GM12878 (cell line): ENCODE results near the gene RALB. TPM values are rescaled to one million over a fixed set of nuclear protein-coding genes. Genes with fewer than 3 reads are reported as not detected.

Source experiments
- ATAC-seq: fragments of 200-7000 bp; cut with Tn5 transposase; 3 replicates; pipeline ENCODE4 v1.9.1; 2020; ENCODE audit warnings: mild to moderate bottlenecking, moderate library complexity
- BruUV-seq: library from RNA; stranded (reverse); fragments of 400-500 nt; replicated peaks from 2 replicates; lab custom pipeline; 2021; lab: Mats Ljungman, UMichigan
- CTCF ChIA-PET: fragments of 300-600 bp; sonication (Branson Sonifier 250); formaldehyde crosslinking; extraction: SDS; loops from one replicate; lab custom pipeline; 2021; ENCODE audit warnings: inconsistent platforms; lab: Yijun Ruan, JAX
- POLR2A ChIA-PET: fragments of 350-600 bp; formaldehyde crosslinking; extraction: SDS; loops from one replicate; lab custom pipeline; 2021; ENCODE audit warnings: inconsistent platforms; lab: Charles Lee
- RAD21 ChIA-PET: fragments of 300-600 bp; sonication (Branson Sonifier 250); formaldehyde crosslinking; loops from one replicate; lab custom pipeline; 2023; ENCODE audit warnings: antibody characterized with exemption; ENCODE audit not compliant: unreplicated experiment; lab: Charles Lee
- SMC1A ChIA-PET: fragments of 300-600 bp; sonication (Branson Sonifier 250); formaldehyde crosslinking; loops from one replicate; lab custom pipeline; 2023; ENCODE audit not compliant: unreplicated experiment, uncharacterized antibody; lab: Charles Lee
- DNase-seq: peaks from one replicate; pipeline ENCODE4 v3.0.0-alpha.2; 2011; ENCODE audit warnings: low read depth, low spot score
- FAIRE-seq: peaks from 3 replicates; lab custom pipeline; 2011; peaks lifted over from hg19 to GRCh38; lab: Jason Lieb, UNC
- H2AFZ ChIP-seq: 2 replicates; pipeline ENCODE4 v1.6.0; 2011; ENCODE audit warnings: low read depth, low read length, control low read depth; ENCODE audit not compliant: control insufficient read depth
- H3K27ac ChIP-seq: 2 replicates; pipeline ENCODE4 v1.5.1; 2011; ENCODE audit warnings: control low read depth; ENCODE audit not compliant: control insufficient read depth, insufficient read depth
- H3K27me3 ChIP-seq, 2 experiments: replicated peaks in 1 of 2; 2 replicates each; pipeline versions ENCODE4 v1.6.0 to v1.6.1; 2011; ENCODE audit warnings: low read length in 1 of 2; ENCODE audit not compliant: control insufficient read depth in 2 of 2, insufficient read depth in 2 of 2
- H3K36me3 ChIP-seq, 2 experiments: 2 replicates each; pipeline ENCODE4 v1.5.1; 2011; ENCODE audit warnings: low read length in 1 of 2; ENCODE audit not compliant: control insufficient read depth in 2 of 2, insufficient read depth in 2 of 2
- H3K4me1 ChIP-seq: 2 replicates; pipeline ENCODE4 v1.6.1; 2011; ENCODE audit warnings: mild to moderate bottlenecking, low read length, moderate library complexity, mixed read lengths; ENCODE audit not compliant: control insufficient read depth, insufficient read depth
- H3K4me2 ChIP-seq: 2 replicates; pipeline ENCODE4 v1.6.0; 2011; ENCODE audit warnings: control low read depth; ENCODE audit not compliant: control insufficient read depth, insufficient read depth
- H3K4me3 ChIP-seq: fragments of 200-600 bp; sonication (generic); 2 replicates; pipeline ENCODE4 v1.5.1; 2016
- H3K79me2 ChIP-seq: 2 replicates; pipeline ENCODE4 v1.6.0; 2011; ENCODE audit warnings: low read length; ENCODE audit not compliant: control insufficient read depth, insufficient read depth
- H3K9ac ChIP-seq: 2 replicates; pipeline ENCODE4 v1.8.0; 2011; ENCODE audit warnings: low read length, control low read depth, mixed read lengths; ENCODE audit not compliant: control insufficient read depth, insufficient read depth
- H3K9me3 ChIP-seq: replicated peaks from 3 replicates; pipeline ENCODE4 v1.5.1; 2011; ENCODE audit warnings: mild to moderate bottlenecking, low read length; ENCODE audit not compliant: control insufficient read depth, insufficient read depth
- H4K20me1 ChIP-seq: 2 replicates; pipeline ENCODE4 v1.6.0; 2011; ENCODE audit not compliant: control insufficient read depth, insufficient read depth
- BHLHE40 ChIP-seq, 2 experiments: fragments of 450-650 bp in 1 of 2; IDR thresholded peaks; 2 replicates each; pipeline ENCODE4 v1.6.1; 2011 to 2017; ENCODE audit warnings: low read depth in 2 of 2, borderline replicate concordance in 1 of 2, improper control_type of control experiment in 1 of 2, low read length in 1 of 2, mild to moderate bottlenecking in 1 of 2
- LARP7 ChIP-seq: fragments of 450-650 bp; IDR thresholded peaks from 2 replicates; pipeline ENCODE4 v1.6.1; 2017; ENCODE audit warnings: mild to moderate bottlenecking
- MXI1 ChIP-seq: fragments of 150-350 bp; IDR thresholded peaks from 2 replicates; pipeline ENCODE4 v1.6.1; 2011; ENCODE audit warnings: low read depth, mild to moderate bottlenecking, inconsistent platforms, low read length, improper control_type of control experiment
- PAX8 ChIP-seq: fragments of 450-650 bp; IDR thresholded peaks from 2 replicates; pipeline ENCODE4 v1.6.1; 2017; ENCODE audit warnings: mild to moderate bottlenecking, moderate library complexity
- SP1 ChIP-seq: IDR thresholded peaks from one replicate; pipeline ENCODE4 v1.6.1; 2011; ENCODE audit warnings: low read depth, low read length
- SUPT20H ChIP-seq: IDR thresholded peaks from 2 replicates; pipeline ENCODE4 v1.6.1; 2011; ENCODE audit warnings: low read depth, mild to moderate bottlenecking, low read length, moderate library complexity, borderline replicate concordance; ENCODE audit not compliant: control insufficient read depth
- TCF3 ChIP-seq: IDR thresholded peaks from 2 replicates; pipeline ENCODE4 v1.6.1; 2012; ENCODE audit warnings: low read depth, mild to moderate bottlenecking, low read length, borderline replicate concordance; ENCODE audit not compliant: insufficient read depth
- ZBTB40 ChIP-seq: fragments of 450-650 bp; IDR thresholded peaks from 2 replicates; pipeline ENCODE4 v1.6.1; 2016; ENCODE audit warnings: mild to moderate bottlenecking, moderate library complexity, borderline replicate concordance
- WGBS: methylation state at CpG from one replicate; pipeline ENCODE4 v1.1.6; 2016; ENCODE audit warnings: low lambda C conversion rate; ENCODE audit not compliant: insufficient replicate concordance, insufficient coverage; ENCODE audit errors: missing lambda C conversion rate; 5-methylcytosine and 5-hydroxymethylcytosine counted together
- in situ Hi-C: fragments of 300-500 bp; cut with MboI; formaldehyde crosslinking; loops from 9 replicates; pipeline ENCODE4 v1.14.3; 2018; ENCODE audit warnings: mixed read lengths
- intact Hi-C: fragments of 100-400 bp; cut with micrococcal nuclease; formaldehyde crosslinking; loops from one replicate; pipeline ENCODE4 v1.14.2; 2022; ENCODE audit not compliant: unreplicated experiment
- polyA plus RNA-seq, 11 experiments: library from polyadenylated mRNA; depleted of rRNA in 4 of 11; unstranded in 6 of 11; stranded (reverse) in 5 of 11; fragments of >200 nt; fragmentation: Nextera tagmentation in 4 of 11; fragmentation: Illumina TruSeq in 1 of 11; extraction: Ambion mirVana in 4 of 11; extraction: Trizol in 1 of 11; gene quantifications; 1 replicate in 1 of 11; 2 replicates in 10 of 11; pipeline versions ENCODE4 v1.2.1 to v1.2.3, GENCODE V29; 2011 to 2016; ENCODE audit warnings: inconsistent platforms in 2 of 11, missing spikeins in 2 of 11, low read depth in 1 of 11
- total RNA-seq, 4 experiments: library from RNA; depleted of rRNA in 3 of 4; stranded (reverse); fragments of >200 nt in 3 of 4; fragmentation: Illumina TruSeq in 1 of 4; extraction: Trizol in 1 of 4; gene quantifications; 2 replicates each; pipeline versions ENCODE4 v1.2.1 to v1.2.3, GENCODE V29; 2013 to 2021
- TF ChIP-seq, protein P1 (sequence below): IDR thresholded peaks from 2 replicates; pipeline ENCODE4 v1.6.1; 2011; ENCODE audit warnings: mild to moderate bottlenecking, low read depth, low read length, moderate library complexity; ENCODE audit not compliant: insufficient replicate concordance
- TF ChIP-seq, protein P2 (sequence below): fragments of 450-650 bp; IDR thresholded peaks from 2 replicates; pipeline ENCODE4 v1.6.1; 2017; ENCODE audit warnings: mild to moderate bottlenecking, moderate library complexity
- TF ChIP-seq, protein P3 (sequence below): IDR thresholded peaks from 2 replicates; pipeline ENCODE4 v1.6.1; 2012; ENCODE audit warnings: low read depth, low read length, improper control_type of control experiment

The RALB gene
- total and polyA plus RNA-seq, 10 of the 15 experiments (the other 5 are each of a cell fraction or from before 2014, with no cell fraction given): 8.3 to 54.0 (median 24.2) TPM

GRCh38 chr2:120262150-120262549 lies 9.5 kb downstream of the RALB start (continued):
- no peak for TF ChIP-seq SP1

- no peak overlapping the region for H3K27ac ChIP-seq
- H3K4me3 ChIP-seq: no peak overlapping the region
- no peaks in the 10 kb centered on the region for H3K27me3 ChIP-seq
- peaks cover 3% of the 10 kb centered on the region; the same call in 2 of the 3 replicates for H3K9me3 ChIP-seq
- DNase-seq: no peak
- intact Hi-C loops: no loop called here
- BruUV-seq: no TSS peak
- H2AFZ ChIP-seq: no peak overlapping the region
- H3K79me2 ChIP-seq: peaks cover 29% of the 10 kb centered on the region
- ChIA-PET POLR2A (interaction anchor here (0.8 to 1.6 kb wide), 3 partner anchors 10 to 40 kb away, joined by 3 to 5 read pairs (median 4); partner anchors contain the start of genes RALB and TMEM185B), SMC1A (interaction anchor here (1.2 kb wide), 1 partner anchor 12 kb away, joined by 3 read pairs; no protein-coding TSS in a partner anchor), CTCF (interaction anchor here (1.0 kb wide), 1 partner anchor 49 kb away, joined by 3 read pairs; no protein-coding TSS in a partner anchor), RAD21 (interaction anchor here (0.9 to 1.0 kb wide), 2 partner anchors 11 to 30 kb away, joined by 3 read pairs; partner anchors contain the start of gene RALB)
- in situ Hi-C loops: no loop called here
- no peaks in the 10 kb centered on the region for H4K20me1 ChIP-seq
- 86% methylated on average over 10 of the region's 10 CpGs for WGBS
- no peak overlapping the region for H3K4me2 ChIP-seq
- H3K4me1 ChIP-seq: peaks cover 17% of the 10 kb centered on the region
- no peak overlapping the region for H3K9ac ChIP-seq
- H3K36me3 ChIP-seq: no peaks in the 10 kb centered on the region
- no peak for FAIRE-seq
- no peak for ATAC-seq
- TF ChIP-seq, protein P1, sequence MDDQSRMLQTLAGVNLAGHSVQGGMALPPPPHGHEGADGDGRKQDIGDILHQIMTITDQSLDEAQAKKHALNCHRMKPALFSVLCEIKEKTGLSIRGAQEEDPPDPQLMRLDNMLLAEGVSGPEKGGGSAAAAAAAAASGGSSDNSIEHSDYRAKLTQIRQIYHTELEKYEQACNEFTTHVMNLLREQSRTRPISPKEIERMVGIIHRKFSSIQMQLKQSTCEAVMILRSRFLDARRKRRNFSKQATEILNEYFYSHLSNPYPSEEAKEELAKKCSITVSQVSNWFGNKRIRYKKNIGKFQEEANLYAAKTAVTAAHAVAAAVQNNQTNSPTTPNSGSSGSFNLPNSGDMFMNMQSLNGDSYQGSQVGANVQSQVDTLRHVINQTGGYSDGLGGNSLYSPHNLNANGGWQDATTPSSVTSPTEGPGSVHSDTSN: no peak
- TF ChIP-seq ZBTB40 (no peak), MXI1 (no peak), BHLHE40 (IDR thresholded peaks at IDR 0.05; ENCODE audit: borderline replicate concordance in 1 of 2, low read depth in 2 of 2, low read length in 1 of 2) (no peak), SUPT20H (no peak), PAX8 (no peak), LARP7 (no peak), TCF3 (no peak)
- TF ChIP-seq, protein P2, sequence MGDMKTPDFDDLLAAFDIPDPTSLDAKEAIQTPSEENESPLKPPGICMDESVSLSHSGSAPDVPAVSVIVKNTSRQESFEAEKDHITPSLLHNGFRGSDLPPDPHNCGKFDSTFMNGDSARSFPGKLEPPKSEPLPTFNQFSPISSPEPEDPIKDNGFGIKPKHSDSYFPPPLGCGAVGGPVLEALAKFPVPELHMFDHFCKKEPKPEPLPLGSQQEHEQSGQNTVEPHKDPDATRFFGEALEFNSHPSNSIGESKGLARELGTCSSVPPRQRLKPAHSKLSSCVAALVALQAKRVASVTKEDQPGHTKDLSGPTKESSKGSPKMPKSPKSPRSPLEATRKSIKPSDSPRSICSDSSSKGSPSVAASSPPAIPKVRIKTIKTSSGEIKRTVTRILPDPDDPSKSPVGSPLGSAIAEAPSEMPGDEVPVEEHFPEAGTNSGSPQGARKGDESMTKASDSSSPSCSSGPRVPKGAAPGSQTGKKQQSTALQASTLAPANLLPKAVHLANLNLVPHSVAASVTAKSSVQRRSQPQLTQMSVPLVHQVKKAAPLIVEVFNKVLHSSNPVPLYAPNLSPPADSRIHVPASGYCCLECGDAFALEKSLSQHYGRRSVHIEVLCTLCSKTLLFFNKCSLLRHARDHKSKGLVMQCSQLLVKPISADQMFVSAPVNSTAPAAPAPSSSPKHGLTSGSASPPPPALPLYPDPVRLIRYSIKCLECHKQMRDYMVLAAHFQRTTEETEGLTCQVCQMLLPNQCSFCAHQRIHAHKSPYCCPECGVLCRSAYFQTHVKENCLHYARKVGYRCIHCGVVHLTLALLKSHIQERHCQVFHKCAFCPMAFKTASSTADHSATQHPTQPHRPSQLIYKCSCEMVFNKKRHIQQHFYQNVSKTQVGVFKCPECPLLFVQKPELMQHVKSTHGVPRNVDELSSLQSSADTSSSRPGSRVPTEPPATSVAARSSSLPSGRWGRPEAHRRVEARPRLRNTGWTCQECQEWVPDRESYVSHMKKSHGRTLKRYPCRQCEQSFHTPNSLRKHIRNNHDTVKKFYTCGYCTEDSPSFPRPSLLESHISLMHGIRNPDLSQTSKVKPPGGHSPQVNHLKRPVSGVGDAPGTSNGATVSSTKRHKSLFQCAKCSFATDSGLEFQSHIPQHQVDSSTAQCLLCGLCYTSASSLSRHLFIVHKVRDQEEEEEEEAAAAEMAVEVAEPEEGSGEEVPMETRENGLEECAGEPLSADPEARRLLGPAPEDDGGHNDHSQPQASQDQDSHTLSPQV: no peak
- TF ChIP-seq, protein P3, sequence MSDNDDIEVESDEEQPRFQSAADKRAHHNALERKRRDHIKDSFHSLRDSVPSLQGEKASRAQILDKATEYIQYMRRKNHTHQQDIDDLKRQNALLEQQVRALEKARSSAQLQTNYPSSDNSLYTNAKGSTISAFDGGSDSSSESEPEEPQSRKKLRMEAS: no peak
Measured at GRCh38 chr2:120262761-120263428, 10.2 kb downstream of the RALB start.
